ENCODE data around the gene SMG1.
A peak's percentile ranks its signal among the peaks of the same experiment; 100 is the strongest.
"Not testable (repeated sequence)": the region's sequence is repeated elsewhere in the genome, so short reads cannot be mapped to it uniquely, and the experiment has no call there.

Gene SMG1

GRCh38 chr16:18925215-18925985 lies 808 bp downstream of the SMG1 start:
- Histone ChIP-seq H3K27ac (ENCODE audit: low read depth, low read length, poor library complexity, severe bottlenecking) (peak overlapping the region; percentile 64), H3K4me2 (ENCODE audit: low read length) (peak overlapping the region; percentile 94), H3K79me2 (ENCODE audit: insufficient read depth, low read length) (peaks cover 51% of the 10 kb centered on the region), H3K9ac (ENCODE audit: low read length) (peak overlapping the region; percentile 71), H3K4me3 (ENCODE audit: low read depth, low read length, poor library complexity, severe bottlenecking) (peak overlapping the region; percentile 92), H3K4me1 (ENCODE audit: insufficient read depth, low read length, severe bottlenecking) (peaks cover 47% of the 10 kb centered on the region)
- H3K9me3 ChIP-seq (ENCODE audit: low read length); H3K9me2 ChIP-seq (ENCODE audit: low read depth, low read length); H4K20me1 ChIP-seq (ENCODE audit: insufficient read depth, low read length); H3K36me3 ChIP-seq (ENCODE audit: insufficient read depth, low read length); H3K27me3 ChIP-seq (ENCODE audit: insufficient read depth, low read length); H2AFZ ChIP-seq (ENCODE audit: low read length); H3F3A ChIP-seq (ENCODE audit: insufficient read depth, low read length): not testable (repeated sequence)

- H3K9ac ChIP-seq (ENCODE audit: low read length) = peak overlapping the region; percentile 71
These were observed 2.3 kb downstream of the SMG1 start for GRCh38 chr16:18923935-18924334.

GRCh38 chr16:18923124-18923523 lies 3.1 kb downstream of the SMG1 start:
- Histone ChIP-seq H3K9ac (ENCODE audit: low read length) (peak overlapping the region; percentile 71), H3K4me2 (ENCODE audit: low read length) (peak overlapping the region; percentile 69), H3K27ac (ENCODE audit: low read depth, low read length, poor library complexity, severe bottlenecking) (peak overlapping the region; percentile 88), H3K4me1 (ENCODE audit: insufficient read depth, low read length, severe bottlenecking) (peaks cover 45% of the 10 kb centered on the region), H3K79me2 (ENCODE audit: insufficient read depth, low read length) (peaks cover 71% of the 10 kb centered on the region), H3K4me3 (ENCODE audit: low read depth, low read length, poor library complexity, severe bottlenecking) (peak overlapping the region; percentile 92)
- not testable (repeated sequence) for H3K36me3 ChIP-seq (ENCODE audit: insufficient read depth, low read length); H3F3A ChIP-seq (ENCODE audit: insufficient read depth, low read length); H2AFZ ChIP-seq (ENCODE audit: low read length); H3K27me3 ChIP-seq (ENCODE audit: insufficient read depth, low read length); H3K9me2 ChIP-seq (ENCODE audit: low read depth, low read length); H3K9me3 ChIP-seq (ENCODE audit: low read length); H4K20me1 ChIP-seq (ENCODE audit: insufficient read depth, low read length)

More at GRCh38 chr16:18923935-18924334, 2.3 kb downstream of the SMG1 start:
- H3K36me3 ChIP-seq (ENCODE audit: insufficient read depth, low read length); H3K27me3 ChIP-seq (ENCODE audit: insufficient read depth, low read length); H4K20me1 ChIP-seq (ENCODE audit: insufficient read depth, low read length); H3K9me3 ChIP-seq (ENCODE audit: low read length); H3F3A ChIP-seq (ENCODE audit: insufficient read depth, low read length); H3K9me2 ChIP-seq (ENCODE audit: low read depth, low read length); H2AFZ ChIP-seq (ENCODE audit: low read length): not testable (repeated sequence)
- peak overlapping the region; percentile 92 for H3K4me3 ChIP-seq (ENCODE audit: low read depth, low read length, poor library complexity, severe bottlenecking)
- peaks cover 45% of the 10 kb centered on the region for H3K4me1 ChIP-seq (ENCODE audit: insufficient read depth, low read length, severe bottlenecking)
- H3K27ac ChIP-seq (ENCODE audit: low read depth, low read length, poor library complexity, severe bottlenecking) = peak overlapping the region; percentile 88
- peak overlapping the region; percentile 69 for H3K4me2 ChIP-seq (ENCODE audit: low read length)
- peaks cover 65% of the 10 kb centered on the region for H3K79me2 ChIP-seq (ENCODE audit: insufficient read depth, low read length)

- H3K4me1 ChIP-seq (ENCODE audit: insufficient read depth, low read length, severe bottlenecking); H4K20me1 ChIP-seq (ENCODE audit: insufficient read depth, low read length); H3K27ac ChIP-seq (ENCODE audit: low read depth, low read length, poor library complexity, severe bottlenecking); H3K4me2 ChIP-seq (ENCODE audit: low read length); H3K9ac ChIP-seq (ENCODE audit: low read length); H3K9me2 ChIP-seq (ENCODE audit: low read depth, low read length); H2AFZ ChIP-seq (ENCODE audit: low read length); H3K27me3 ChIP-seq (ENCODE audit: insufficient read depth, low read length); H3K4me3 ChIP-seq (ENCODE audit: low read depth, low read length, poor library complexity, severe bottlenecking); H3K9me3 ChIP-seq (ENCODE audit: low read length); H3K36me3 ChIP-seq (ENCODE audit: insufficient read depth, low read length); H3F3A ChIP-seq (ENCODE audit: insufficient read depth, low read length): not testable (repeated sequence)
- H3K79me2 ChIP-seq (ENCODE audit: insufficient read depth, low read length) = peaks cover 87% of the 10 kb centered on the region
These were observed 16.6 kb downstream of the SMG1 start for GRCh38 chr16:18909585-18909984.

GRCh38 chr16:18908716-18909115 lies 17.5 kb downstream of the SMG1 start:
- peaks cover 78% of the 10 kb centered on the region for H3K79me2 ChIP-seq (ENCODE audit: insufficient read depth, low read length)
- H3K9me3 ChIP-seq (ENCODE audit: low read length); H3K9me2 ChIP-seq (ENCODE audit: low read depth, low read length); H3K27me3 ChIP-seq (ENCODE audit: insufficient read depth, low read length); H3K4me2 ChIP-seq (ENCODE audit: low read length); H3K4me3 ChIP-seq (ENCODE audit: low read depth, low read length, poor library complexity, severe bottlenecking); H2AFZ ChIP-seq (ENCODE audit: low read length); H4K20me1 ChIP-seq (ENCODE audit: insufficient read depth, low read length); H3K9ac ChIP-seq (ENCODE audit: low read length); H3F3A ChIP-seq (ENCODE audit: insufficient read depth, low read length); H3K4me1 ChIP-seq (ENCODE audit: insufficient read depth, low read length, severe bottlenecking); H3K36me3 ChIP-seq (ENCODE audit: insufficient read depth, low read length); H3K27ac ChIP-seq (ENCODE audit: low read depth, low read length, poor library complexity, severe bottlenecking): not testable (repeated sequence)

- peaks cover 70% of the 10 kb centered on the region for H3K79me2 ChIP-seq (ENCODE audit: insufficient read depth, low read length)
- not testable (repeated sequence) for H4K20me1 ChIP-seq (ENCODE audit: insufficient read depth, low read length); H3K9me2 ChIP-seq (ENCODE audit: low read depth, low read length)
These were observed 23.4 kb downstream of the SMG1 start for GRCh38 chr16:18902778-18903177.

GRCh38 chr16:18902044-18902443 lies 24.2 kb downstream of the SMG1 start:
- not testable (repeated sequence) for H3K27me3 ChIP-seq (ENCODE audit: insufficient read depth, low read length); H2AFZ ChIP-seq (ENCODE audit: low read length); H3K27ac ChIP-seq (ENCODE audit: low read depth, low read length, poor library complexity, severe bottlenecking); H3K9me3 ChIP-seq (ENCODE audit: low read length); H3K4me2 ChIP-seq (ENCODE audit: low read length); H4K20me1 ChIP-seq (ENCODE audit: insufficient read depth, low read length); H3K9me2 ChIP-seq (ENCODE audit: low read depth, low read length); H3K36me3 ChIP-seq (ENCODE audit: insufficient read depth, low read length); H3F3A ChIP-seq (ENCODE audit: insufficient read depth, low read length); H3K9ac ChIP-seq (ENCODE audit: low read length); H3K4me3 ChIP-seq (ENCODE audit: low read depth, low read length, poor library complexity, severe bottlenecking)
- Histone ChIP-seq H3K79me2 (ENCODE audit: insufficient read depth, low read length) (peaks cover 67% of the 10 kb centered on the region), H3K4me1 (ENCODE audit: insufficient read depth, low read length, severe bottlenecking) (peaks cover 12% of the 10 kb centered on the region)

More at GRCh38 chr16:18902778-18903177, 23.4 kb downstream of the SMG1 start:
- H3F3A ChIP-seq (ENCODE audit: insufficient read depth, low read length); H3K27ac ChIP-seq (ENCODE audit: low read depth, low read length, poor library complexity, severe bottlenecking); H3K4me2 ChIP-seq (ENCODE audit: low read length); H2AFZ ChIP-seq (ENCODE audit: low read length); H3K27me3 ChIP-seq (ENCODE audit: insufficient read depth, low read length); H3K4me3 ChIP-seq (ENCODE audit: low read depth, low read length, poor library complexity, severe bottlenecking); H3K9me3 ChIP-seq (ENCODE audit: low read length); H3K36me3 ChIP-seq (ENCODE audit: insufficient read depth, low read length); H3K9ac ChIP-seq (ENCODE audit: low read length): not testable (repeated sequence)
- H3K4me1 ChIP-seq (ENCODE audit: insufficient read depth, low read length, severe bottlenecking) = peaks cover 12% of the 10 kb centered on the region

Data from OCI-LY1 (cell line).